Activated CD4-positive, alpha-beta T cell treated with anti-CD3 and anti-CD28 coated beads, Interleukin-2, amount 50 U/mL, for 48 hours (primary cell): ENCODE results near the gene GMDS.
"Not testable (repeated sequence)": the region's sequence is repeated elsewhere in the genome, so short reads cannot be mapped to it uniquely, and the experiment has no call there.

Source experiments
- DNase-seq, 2 experiments: peaks; one replicate each; pipeline ENCODE4 v3.0.0-alpha.2; 2020

The GMDS gene

DNA sequence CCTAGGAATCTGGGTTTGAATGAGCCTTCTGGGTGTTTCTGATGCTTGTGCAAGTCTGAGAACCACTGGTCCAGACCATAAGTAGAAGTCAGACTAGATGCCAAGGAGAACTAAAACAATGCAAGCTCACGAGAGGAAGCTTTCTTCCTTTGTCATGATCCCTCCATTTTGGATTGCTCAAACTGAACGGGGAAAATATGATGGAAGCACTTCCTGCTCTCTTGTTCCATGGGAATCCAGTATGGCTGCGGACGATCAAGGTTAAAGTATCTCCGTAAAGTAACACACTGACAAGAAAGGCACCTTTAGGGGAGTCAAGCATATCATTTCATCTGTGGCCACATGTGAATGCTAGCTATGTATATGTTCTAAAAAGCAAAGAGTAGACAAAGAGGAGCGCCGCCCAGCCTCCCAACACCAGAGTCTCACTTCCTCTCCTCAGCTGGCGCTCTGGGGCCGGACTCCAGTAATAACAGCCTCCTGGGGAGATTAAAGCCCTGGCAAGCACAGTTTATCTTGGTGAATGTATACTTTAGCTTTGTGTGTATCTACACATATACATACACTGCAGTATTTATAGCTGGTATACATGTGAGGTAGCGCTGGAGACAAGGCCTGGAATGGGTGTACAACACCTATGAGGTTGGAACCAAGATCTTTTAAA lies 547.6 kb downstream of the GMDS start:
- DNase-seq = no peak

GRCh38 chr6:1696463-1696850 lies 548.9 kb downstream of the GMDS start:
- no peak for DNase-seq

DNA sequence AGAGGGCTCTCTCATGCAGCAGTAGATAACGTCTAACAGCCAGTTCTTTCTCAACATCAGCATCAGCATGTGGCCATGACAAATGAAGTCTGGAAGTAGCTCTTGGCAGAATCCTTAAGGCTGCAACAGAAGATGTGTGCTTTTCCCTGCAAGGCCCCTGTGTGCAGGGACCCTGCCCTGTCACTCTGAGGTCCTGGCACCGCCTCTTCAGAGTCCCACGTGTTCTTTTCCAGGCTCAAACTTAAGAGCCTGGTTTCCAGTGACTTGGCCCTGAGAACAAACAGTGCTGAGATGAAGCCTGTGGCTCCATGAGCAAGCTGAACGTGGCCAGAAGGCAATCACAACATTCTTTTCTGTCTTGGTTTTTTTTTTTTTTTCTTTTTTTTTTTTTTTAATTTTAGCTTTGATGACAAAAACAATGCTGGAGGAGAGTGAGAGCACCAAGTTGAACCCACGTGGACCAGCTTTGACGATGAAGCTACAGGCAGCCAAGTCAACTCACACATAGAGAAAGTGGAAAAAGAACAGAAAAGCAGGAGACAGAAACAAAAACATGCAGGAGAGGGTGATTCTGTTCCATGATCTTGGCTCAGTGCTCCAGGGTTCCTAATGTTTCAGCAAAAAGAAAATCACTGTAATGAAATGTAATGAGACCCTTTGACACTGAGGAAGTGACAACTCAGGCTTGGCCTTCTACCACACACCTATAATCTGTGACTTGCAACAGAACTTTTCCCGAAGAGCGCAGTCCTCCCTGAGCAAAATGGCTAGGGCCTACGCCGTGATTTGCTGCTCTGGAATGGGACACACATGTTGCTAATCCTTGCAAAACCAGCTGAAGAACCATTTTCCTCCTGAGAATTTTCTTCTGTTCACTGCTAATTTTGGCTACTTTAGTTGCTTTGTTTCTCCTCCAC lies 549.6 kb downstream of the GMDS start:
- no peak for DNase-seq

- not testable (repeated sequence) for DNase-seq
Observed at GRCh38 chr6:1691828-1692227, 553.6 kb downstream of the GMDS start.

DNA sequence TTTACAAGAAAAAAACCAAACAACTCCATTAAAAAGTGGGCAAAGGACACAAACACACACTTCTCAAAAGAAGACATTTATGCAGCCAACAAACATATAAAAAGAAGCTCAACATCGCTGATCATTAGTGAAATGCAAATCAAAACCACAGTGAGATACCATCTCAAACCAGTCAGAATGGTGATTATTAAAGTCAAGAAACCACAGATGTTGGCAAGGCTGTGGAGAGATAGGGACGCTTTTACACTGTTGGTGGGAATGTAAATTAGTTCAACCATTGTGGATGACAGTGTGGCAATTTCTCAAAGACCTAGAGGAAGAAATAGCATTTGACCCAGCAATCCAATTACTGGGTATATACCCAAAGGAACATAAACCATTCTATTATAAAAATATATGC lies 554.7 kb downstream of the GMDS start:
- not testable (repeated sequence) for DNase-seq

DNA sequence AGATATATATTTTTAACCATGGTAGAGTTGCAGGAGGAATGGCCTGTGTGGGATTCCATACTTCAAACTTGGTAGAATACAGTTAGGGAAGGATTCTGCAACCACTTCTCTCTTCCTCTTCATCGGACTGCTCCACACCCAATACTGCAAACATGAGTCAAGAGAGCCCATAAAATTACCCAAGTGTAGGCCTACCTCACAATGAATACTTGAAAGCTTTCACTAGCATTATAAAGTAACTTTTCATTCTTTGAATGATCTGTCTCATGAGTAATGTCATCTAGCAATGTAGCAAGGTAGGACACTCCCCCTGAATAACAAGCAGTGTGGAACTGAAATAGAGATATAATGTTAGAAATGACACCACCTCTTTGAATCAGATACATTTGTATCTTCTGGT lies 556.3 kb downstream of the GMDS start:
- no peak for DNase-seq

DNA sequence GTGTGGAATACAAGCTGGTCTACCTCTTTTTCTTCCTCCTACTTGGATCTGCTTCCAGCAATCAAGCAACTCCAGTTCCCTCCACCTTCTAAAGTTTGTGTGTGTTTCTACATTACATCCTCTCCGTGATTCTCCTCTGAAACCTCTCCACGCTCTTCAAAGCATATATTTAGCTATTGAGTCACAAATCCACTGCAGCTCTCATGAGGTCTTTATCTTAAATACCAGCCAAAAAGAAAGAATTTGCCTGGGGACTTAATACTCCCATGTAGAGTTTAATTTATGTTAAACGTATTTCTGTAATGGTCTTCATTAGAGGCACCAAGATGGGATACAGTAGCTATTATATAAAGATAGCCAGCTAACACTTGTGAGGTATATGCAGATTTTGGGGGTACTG lies 557.0 kb downstream of the GMDS start:
- DNase-seq = no peak

DNA sequence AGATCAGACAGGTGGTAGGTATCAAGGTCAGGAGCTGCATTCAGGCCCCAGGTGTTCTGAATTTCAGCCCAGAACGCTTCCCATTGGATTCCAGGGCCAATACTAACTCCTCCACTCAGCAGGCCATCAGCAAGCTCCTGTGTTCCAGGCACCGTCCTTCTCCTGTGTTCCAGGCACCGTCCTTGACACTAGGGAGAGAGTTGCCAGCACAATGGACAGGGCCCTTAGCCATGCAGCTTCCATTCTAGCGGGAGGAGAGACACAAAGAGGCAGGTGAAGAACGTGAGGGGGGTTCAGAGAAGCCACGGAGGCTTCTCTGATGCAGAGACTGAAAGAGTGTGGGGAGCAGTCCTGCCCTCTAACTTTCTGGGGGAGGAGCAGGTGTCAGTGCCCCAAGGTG lies 558.0 kb downstream of the GMDS start:
- DNase-seq = no peak

DNA sequence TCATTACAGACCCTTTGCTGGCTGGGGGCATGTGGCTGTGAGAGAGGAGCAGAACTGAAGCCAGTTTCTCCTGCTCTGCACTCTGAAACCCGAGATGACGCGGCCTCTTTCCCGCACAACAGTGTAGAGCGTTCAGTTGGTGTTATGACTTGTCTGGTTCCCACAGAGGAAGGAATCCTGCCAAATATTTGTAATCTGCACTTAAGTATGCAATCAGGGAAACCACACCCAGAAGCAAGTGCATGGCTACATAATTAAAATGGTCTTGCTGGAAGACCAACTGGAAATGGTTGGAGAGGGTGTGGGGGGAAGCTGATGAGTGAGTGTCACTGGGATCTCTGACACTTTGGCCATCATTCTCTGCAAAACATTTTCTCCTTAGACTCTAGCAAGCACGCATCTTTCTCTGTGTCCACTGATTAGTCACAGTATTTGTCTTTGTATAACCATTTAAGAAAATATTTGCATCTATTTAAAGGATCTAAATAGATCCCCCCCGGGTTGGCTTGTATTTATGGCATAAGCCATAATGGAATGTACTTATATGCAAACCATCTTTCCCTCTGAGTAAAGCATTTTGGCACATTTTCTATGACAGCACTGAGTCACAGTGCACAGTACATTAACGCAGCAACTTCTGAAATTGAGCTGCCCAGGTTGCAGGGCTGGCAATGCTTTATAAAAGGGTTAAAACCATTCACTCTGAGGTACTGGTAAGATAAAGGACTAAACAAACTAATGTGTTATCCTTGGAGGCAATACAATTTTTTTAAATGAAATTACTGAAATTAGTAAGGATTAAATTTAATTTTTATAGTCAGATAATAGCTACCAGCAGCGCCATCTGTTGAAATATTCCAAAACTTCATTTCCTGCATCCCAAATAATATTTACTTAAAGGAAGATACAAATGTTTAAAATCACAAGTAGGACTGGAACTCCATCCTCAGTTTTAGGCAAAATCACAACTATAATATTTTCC lies 559.0 kb downstream of the GMDS start:
- DNase-seq = no peak

DNA sequence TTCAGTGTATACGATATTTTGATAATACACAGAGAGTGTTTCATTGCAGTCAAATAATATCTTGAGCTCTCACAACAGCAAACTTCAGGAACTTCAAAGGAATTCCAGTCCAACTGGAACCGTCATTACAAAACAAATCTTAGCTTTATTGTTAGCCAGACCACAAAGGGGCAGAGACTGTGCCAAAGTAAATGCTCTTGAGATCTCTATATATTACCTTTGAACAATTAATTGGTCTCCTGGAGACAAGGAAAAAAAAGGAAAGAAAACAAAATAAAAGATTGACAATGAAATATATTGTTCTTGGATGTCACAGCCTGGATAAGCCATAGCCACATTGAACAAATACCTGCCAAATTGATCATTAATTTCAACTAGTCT lies 565.7 kb downstream of the GMDS start:
- DNase-seq = no peak

DNA sequence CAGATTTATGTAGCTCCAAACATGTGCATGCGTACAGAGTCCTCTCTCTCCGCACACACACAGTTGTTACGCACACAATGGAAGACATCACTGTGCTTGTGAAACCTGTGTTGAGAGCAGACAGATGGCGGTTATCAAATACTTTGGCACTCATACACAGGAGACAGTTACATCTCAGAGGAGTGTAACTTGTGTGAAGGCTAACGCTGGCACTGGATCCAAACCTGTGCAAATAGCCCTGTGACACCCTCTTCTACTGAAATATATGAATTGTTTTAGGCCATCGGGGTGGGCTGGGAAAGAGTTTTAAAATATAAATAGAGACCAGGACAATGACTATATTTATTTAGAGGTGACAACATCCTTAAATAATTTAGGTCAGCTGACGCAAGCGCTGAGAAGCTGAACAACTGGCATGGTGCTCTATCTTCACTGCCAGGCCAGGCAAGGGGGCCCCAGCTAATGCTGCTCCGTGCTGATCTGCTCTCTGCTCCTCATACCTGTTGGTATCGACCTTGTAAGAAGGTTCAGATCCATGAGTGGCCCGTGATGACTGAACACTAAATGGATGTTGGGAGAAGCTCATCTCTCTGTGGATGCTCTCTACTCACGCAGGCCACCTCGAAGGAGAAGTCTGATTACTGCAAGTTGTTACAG lies 566.2 kb downstream of the GMDS start:
- no peak for DNase-seq

GRCh38 chr6:1678201-1678600 lies 567.2 kb downstream of the GMDS start:
- DNase-seq = no peak

DNA sequence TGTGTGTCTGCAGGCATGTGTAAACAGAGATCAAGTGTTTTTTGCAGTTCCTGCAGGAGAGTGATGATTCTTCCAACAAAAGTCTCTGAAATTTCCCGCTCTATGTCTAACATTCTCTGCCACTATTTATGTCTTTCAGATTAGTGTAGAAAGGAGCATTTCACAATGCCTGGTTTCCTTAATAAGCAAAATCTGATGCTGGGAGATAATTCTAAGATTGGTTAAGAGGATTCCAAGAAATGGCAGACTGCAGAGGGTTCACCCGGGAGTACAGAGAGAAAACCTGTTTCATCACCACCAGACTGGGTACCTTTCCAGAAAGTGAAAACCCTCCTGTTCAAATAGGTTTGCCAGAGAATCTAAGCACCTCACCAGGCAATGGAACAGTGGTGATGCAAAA lies 573.0 kb downstream of the GMDS start:
- no peak for DNase-seq

DNA sequence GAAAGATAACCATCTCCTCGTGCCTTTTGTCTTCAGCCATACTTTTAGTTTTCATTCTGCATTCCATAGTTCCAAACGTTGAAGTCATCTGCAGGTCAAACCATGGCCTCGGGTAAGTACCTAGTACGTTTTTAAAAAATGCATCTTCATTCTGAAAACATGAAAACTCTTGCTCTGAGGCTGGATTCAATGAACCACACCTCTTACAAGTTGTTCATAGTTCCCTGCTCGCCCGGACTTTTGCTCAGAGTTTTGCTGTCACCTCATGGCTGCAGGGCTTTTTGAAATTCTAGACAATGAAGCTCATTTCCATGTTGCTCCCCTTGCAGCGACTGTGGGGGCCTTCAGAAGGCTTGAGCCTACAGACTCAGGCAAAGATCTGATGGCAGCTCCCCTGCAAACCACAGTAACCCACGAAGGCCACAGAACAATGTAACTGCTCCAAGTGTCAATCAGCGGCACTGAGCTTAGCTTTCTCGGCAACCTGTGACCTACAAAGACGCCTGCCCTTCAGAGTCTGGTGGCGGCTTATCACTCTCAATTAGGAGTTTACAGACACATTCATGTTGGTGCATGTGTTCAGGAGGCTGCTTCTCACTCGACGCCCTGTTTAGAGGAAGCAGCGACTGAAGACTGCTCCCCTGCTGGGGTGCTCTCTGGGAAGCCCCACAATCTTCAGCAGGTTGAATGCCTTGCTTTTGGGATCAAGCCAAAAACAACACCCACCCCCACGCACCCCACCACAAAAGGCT lies 574.5 kb downstream of the GMDS start:
- no peak for DNase-seq

- no peak for DNase-seq
Observed at GRCh38 chr6:1669996-1670395, 575.4 kb downstream of the GMDS start.

- not testable (repeated sequence) for DNase-seq
Observed at GRCh38 chr6:1668456-1668855, 576.9 kb downstream of the GMDS start.

GRCh38 chr6:1667805-1668175 lies 577.6 kb downstream of the GMDS start:
- no peak for DNase-seq

DNA sequence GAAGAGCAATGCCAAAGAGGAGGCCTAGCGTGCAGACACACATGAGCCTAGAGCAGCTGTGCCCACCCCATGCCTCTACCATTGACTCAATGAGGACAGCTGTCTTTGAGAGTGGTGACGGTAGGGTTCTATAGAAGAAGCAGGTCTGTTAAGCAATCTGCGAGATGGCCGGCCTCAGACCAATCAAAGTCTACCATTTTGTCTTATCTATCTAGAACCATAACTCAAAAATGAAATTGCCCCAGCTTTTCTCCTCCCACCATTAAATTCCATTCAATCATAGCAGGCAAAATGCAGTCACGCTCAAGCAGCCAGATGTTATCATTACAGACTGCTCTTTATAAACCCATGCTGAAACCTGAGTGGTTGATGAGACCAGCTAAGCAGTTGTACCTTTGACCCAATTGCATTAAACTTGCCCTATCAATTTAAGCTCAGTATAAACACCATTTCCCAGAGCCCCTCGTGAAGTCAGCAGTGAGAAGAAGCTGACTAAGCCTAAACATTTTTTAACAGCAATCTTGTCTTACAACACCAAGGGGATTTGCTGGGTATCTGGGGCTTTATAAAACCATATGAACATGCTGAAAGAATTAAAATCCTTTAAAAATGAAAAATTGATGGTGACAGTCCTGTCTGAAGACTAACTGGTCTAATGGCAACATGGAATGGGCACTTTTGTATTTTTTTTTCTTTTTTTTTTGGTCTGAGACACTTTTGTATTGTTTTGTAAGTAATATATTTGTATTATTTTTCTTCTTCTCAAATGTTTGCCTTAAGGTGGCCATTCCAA lies 578.2 kb downstream of the GMDS start:
- DNase-seq = no peak

DNA sequence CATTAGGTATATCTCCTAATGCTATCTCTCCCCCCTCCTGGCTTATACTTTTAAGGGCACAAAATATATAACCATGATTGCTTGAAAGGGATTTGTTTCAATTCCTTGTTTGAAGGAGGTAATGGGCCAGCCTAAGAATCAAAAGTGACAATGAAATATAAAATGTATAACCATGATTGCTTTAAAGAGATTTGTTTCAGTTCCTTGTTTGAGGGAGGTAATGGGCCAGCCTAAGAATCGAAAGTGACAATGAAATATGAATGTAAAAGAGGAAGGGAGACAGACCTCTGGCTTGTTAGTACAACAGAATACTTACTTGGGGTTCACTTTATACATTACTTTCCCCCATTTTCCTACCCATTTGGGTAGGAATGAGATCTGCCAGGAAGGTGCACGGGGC lies 580.2 kb downstream of the GMDS start:
- no peak for DNase-seq

- no peak for DNase-seq
Observed at GRCh38 chr6:1664329-1664728, 581.1 kb downstream of the GMDS start.

GRCh38 chr6:1663511-1663910 lies 581.9 kb downstream of the GMDS start:
- DNase-seq = no peak
